Measurements from ENCODE around the gene SLC30A4.

DNA sequence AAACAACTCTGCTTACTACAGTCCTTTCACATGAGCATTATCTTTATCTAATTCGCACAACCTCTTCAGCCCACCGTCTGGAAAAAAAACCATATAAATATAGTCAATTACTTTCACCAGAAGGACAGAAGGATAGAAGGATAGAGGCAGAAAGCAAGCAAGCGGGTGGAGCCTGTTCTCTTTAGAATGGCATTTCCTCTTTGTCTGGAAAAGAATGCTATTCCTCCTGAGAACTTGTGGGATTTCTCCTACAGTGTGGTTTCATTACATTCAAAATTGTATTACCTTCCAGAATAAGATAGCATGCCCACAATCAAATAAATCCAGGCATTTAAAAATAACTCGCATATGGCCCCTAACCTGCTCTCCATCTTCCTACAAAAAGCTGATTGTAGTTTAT is 23.1 kb downstream of the SLC30A4 start:
- TF ChIP-seq, protein P1, sequence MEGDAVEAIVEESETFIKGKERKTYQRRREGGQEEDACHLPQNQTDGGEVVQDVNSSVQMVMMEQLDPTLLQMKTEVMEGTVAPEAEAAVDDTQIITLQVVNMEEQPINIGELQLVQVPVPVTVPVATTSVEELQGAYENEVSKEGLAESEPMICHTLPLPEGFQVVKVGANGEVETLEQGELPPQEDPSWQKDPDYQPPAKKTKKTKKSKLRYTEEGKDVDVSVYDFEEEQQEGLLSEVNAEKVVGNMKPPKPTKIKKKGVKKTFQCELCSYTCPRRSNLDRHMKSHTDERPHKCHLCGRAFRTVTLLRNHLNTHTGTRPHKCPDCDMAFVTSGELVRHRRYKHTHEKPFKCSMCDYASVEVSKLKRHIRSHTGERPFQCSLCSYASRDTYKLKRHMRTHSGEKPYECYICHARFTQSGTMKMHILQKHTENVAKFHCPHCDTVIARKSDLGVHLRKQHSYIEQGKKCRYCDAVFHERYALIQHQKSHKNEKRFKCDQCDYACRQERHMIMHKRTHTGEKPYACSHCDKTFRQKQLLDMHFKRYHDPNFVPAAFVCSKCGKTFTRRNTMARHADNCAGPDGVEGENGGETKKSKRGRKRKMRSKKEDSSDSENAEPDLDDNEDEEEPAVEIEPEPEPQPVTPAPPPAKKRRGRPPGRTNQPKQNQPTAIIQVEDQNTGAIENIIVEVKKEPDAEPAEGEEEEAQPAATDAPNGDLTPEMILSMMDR (IDR thresholded peaks at IDR 0.05), result no peak
- TF ChIP-seq POLR2A (IDR thresholded peaks at IDR 0.05), result no peak
